NCI-H524 (cell line): ENCODE measurements around the gene SLC5A4.
A peak's percentile ranks its signal among the peaks of the same experiment; 100 is the strongest.
"Not testable (repeated sequence)": the region's sequence is repeated elsewhere in the genome, so short reads cannot be mapped to it uniquely, and the experiment has no call there.

Source experiments
- DNase-seq, 2 experiments: peaks; one replicate each; lab custom pipeline; 2025; lab: John Stamatoyannopoulos, UW

SLC5A4 gene

DNA sequence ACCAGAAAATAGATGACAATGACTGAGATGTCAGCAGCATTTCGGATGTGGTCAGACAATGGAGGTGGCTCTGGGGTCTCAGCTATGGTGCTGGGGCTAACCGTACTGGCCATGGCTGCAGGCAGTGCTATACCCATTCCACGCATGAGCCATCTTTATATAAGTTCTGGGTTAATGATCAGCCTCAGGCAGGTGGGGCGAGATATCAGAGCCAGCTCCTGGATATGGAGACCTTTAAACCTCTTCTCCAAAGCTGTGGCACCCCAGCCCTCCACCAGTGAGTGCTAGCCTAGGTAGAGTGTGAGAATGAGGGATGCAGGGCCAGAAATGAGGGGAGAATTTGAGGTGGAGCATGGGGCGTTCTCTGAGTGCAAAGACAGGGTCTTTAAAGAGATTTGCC is at the start of gene SLC5A4:
Gene SLC5A4, minus strand, starts transcription at position 131 of the 400 bp plus-strand sequence. Its CDS starts 18 bp downstream, at position 113.
- no peak for DNase-seq

DNA sequence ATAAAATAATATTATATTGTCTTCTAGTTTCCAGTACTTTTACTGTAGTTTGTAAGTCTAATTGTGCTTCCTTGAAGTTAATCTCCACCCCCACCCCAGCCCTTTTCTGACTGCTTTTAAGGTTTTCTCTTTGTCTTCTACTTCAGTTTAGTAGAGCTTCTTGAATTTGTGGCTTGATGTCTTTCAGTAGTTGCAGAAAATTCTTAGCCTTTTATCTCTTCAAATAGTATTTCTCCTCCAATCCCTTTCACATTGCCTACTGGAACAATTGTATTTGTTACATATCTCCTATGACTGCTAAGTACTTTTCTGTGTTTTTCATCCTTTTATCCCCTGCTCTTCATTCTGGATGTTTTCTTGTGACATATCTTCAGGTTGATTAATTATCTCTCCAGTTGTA is 38.8 kb upstream of the SLC5A4 start:
- DNase-seq = not testable (repeated sequence)

DNA sequence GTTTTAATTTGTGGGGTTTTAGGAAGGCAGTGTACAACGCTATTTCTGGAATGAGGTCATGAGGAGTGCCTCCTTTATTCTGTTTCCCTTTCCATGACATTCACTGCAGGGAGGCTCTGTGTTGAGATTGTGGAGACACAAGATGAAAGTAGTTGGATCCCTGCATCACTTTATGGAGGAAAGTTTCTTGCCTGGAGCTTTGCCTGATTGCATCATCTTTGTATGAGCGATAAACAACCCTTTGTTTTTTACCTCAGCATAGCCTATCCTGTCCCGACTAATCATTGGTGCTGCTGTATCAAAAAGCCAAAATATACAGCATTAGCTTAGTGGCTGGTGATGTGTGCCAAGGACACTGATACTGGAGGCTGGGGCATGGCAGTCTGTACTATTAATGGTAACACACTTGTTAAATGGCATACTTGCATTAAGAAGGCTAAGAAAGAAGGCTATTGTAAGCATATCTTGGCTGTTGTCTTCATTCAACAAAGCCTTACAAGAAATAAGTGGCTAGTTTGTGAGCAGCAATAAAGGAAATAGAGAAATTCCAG is 31.2 kb upstream of the SLC5A4 start:
- no peak for DNase-seq

DNA sequence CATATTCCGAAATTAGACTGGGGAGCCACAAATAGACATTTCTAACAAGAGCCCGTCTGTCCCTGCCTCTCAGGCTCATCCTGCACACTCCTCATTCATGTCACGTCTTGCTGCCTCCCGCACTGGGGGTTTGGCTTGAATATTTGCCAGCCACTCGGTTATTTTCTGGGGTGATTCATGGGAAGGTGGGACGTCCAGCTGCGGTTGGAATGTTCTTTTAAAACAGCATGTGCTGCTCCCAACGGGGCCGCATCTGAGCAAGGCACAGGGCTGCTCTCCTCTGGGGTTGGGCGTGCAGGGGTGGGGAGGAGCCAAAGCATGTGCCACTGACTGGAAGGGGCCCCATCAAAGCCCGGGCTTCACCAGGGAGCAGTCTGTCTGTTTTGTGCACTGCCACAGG is 25.9 kb upstream of the SLC5A4 start:
- no peak for DNase-seq

- not testable (repeated sequence) for DNase-seq
These were observed 20.2 kb upstream of the SLC5A4 start for GRCh38 chr22:32275353-32275752.

DNA sequence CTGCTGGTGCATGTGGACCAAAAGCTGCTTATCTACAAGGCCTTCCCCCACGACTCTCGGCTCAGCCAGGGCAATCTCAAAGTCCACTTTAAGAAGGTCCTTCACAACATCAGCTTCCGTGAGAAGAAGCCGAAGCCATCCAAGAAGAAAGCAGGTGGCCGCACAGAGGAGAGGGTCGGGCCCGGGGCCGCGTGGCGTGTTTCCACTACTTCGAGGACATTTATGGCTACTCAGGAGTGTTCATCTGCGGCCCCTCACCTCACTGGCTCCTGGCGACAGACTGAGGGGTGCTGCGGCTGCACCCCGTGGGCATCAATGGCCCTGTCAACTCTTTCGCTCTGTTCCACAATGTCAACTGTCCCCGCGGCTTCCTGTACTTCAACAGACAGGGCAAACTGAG is 16.2 kb upstream of the SLC5A4 start:
- DNase-seq = no peak

DNA sequence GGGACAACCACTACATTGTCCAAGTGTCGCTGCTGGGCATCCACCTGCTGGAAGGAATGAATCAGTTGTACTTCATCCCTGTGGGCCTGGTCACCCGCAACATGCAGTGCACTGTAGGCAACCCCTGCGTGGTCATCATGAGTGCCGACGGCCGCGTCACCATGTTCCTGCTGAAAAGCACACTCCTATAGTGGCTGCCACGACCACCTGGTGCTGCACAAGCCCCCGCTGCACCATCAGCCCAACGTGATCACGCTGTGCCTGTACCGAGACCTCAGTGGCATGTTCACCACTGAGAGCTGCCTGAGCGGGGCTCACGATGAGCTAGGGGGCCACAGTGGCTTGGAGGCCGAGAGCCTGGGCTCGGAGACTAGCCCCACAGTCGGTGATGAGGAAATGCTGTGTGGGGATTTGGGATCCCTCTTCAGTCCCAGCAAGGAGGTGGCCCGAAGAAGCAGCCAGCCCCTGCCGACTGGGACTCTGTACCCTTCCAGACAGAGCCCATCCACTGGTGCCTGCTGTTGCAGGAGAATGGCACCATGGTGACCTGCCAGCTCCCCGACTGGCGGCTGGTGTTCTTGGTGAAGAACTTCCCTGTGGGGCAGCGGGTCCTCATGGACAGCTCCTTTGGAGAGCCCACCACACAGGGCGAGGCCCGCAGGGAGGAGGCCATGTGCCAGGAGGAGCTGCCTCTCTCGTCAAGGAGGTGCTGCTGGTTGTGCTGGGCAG is 15.7 kb upstream of the SLC5A4 start:
- DNase-seq = no peak

- DNase-seq = no peak
These were observed 14.2 kb upstream of the SLC5A4 start for GRCh38 chr22:32269316-32269715.

DNA sequence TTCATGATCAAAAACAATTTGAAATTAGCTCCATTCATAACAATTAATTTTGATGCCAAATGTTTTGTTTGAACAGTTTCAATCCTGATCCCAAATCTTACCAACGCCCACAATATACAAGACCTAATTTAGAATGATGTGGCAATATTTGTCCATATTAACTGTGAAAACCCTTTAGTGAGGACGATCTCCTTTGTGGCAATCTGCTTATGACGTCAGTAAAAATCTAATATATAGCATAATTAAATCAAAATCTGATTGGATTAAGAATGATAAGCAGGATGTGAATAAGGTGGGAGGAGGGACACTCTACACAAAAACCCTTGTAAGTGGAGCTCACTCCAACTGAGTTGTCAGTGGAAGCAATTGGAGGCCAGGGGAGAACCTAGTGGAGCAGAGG is 11.9 kb upstream of the SLC5A4 start:
- DNase-seq = no peak

DNA sequence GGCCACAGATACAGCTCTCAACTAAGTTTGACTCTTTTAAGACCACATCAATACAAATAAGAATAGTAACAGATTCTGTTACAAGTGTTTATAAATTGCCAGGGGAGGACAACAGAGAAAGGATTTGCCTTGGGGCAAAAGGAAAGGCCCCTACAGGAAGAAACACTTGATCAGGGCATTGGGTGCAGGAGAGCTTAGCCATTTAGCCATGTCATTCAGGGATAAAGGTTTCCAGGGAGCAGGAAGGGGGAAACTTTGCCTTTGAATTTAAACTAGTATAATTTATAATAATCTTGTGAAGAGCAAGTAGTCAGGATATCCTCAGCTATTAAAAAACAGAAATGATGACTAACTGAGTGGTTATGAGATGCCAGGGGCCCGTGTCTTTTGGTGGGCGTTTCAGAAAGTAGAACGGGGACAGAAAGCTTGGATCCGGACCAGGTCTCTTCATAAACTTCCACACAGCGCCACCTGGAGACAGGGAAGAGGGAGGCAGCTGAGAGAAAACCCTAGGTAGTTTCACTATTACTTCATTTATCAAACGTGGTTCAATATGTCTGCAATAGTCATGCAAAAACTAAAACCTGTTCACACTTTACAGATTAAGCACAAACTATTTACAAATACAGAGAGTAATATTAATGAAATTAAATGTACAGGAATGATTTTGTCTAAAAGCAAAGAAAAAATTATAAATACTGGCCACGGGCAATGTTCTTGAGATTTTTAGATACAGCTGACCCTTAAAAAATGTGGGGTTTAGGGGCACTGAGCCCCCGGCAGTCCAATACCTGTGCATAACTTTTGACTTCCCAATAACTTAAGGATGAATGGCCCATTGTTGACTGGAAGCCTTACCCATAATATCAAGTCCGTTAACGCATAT is 11.0 kb upstream of the SLC5A4 start:
- DNase-seq = peak; percentile 50 to 72

GRCh38 chr22:32263678-32264077 is 8.5 kb upstream of the SLC5A4 start:
- DNase-seq = not testable (repeated sequence)

DNA sequence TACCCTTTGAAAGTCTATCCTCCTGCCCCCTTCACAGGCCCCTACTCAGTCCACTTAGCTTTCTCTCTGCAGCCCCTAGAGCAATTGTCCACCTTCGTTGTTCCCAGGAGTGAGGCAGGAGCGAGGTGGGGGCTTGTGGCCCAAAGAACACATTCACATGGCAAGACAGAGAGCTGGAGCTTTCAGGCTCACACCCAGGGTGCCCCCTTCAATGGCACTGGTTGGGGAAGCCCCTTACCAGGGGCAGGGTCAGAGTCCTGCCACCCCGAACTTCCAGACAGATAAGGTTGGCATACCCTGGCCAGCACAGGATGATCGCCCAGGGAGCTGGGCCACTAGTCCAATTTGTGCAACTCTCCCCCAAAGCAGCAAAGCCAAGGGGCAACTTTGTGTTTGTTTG is 6.2 kb upstream of the SLC5A4 start:
- no peak for DNase-seq

- DNase-seq = no peak
These were observed 3.6 kb upstream of the SLC5A4 start for GRCh38 chr22:32258791-32259190.

DNA sequence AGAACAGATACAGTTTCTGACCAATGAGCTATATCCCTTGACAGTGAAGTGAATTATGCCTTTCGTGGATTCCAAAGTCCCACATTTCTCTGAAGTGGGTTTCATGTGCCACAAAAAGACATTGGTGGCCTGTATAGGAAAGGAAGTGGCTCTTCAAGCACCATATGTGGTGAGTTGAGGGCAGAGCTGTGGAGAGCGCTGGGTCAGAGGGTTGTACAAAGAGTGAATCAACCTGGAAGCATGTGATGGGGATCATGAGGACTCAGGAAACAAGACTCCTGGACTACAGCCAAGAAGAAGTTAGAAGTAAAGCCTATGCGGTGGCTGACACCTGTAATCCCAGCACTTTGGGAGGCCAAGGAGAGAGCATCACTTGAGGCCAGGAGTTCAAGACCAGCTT is 579 bp upstream of the SLC5A4 start:
- DNase-seq = no peak

GRCh38 chr22:32249231-32249630 is 5.9 kb downstream of the SLC5A4 start:
- DNase-seq = no peak

DNA sequence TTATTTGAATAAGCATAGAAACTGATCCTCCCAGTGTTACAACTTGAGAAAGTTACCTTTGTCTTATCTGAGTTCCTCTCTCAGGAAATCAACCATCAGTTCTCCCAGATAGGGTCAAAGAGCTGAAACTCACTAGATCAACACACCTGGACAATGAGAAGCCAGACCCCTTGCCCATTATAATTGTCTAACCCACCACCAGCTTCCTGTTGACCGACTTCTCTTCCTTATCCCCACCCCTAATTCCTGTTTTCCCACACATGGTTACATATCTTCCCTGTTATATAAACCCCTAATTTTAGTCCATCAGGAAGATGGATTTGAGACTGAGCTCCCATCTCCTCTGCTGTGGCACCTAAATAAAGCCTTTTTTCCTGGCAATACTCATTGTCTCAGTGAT is 6.9 kb downstream of the SLC5A4 start:
- DNase-seq = no peak

GRCh38 chr22:32246166-32246565 is 9.0 kb downstream of the SLC5A4 start:
- DNase-seq = no peak

DNA sequence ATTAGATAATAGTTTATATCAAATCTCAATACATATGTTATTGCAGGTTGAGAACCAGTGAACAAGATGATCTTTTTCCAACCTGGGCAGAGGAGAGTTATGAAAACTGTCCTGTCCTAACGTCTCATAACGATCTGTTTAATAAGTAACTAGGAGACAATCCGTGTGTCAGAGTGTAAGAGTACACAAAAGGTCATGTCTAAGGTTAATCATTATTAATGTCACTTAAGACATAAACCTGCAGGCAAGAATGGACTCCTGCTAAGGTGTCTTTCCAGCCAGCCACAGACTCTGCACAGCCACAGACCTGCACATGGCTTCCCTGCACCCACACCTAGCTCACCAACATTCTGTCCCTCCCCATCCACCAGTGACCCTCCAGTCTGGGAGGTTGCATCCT is 10.1 kb downstream of the SLC5A4 start:
- no peak for DNase-seq

GRCh38 chr22:32244547-32244946 is 10.6 kb downstream of the SLC5A4 start:
- no peak for DNase-seq

DNA sequence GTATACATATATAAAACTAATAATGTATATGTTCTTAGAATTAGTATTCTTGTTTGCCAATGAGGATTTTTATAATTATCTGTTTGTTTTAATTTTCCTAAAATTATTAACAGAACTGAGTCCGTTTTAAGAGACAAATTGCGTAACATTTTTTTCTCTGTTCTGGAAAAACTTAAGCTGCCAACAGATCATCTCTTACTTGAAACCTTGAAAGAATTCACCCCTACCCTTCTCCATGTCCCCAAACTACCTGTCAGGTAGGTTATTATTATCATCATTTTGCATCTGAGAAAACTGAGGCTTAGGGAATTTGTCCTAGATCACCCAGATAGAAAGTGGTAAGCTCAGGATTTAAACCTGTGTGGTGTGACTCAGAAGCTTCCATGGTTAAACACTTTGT is 14.7 kb downstream of the SLC5A4 start:
- DNase-seq = no peak

DNA sequence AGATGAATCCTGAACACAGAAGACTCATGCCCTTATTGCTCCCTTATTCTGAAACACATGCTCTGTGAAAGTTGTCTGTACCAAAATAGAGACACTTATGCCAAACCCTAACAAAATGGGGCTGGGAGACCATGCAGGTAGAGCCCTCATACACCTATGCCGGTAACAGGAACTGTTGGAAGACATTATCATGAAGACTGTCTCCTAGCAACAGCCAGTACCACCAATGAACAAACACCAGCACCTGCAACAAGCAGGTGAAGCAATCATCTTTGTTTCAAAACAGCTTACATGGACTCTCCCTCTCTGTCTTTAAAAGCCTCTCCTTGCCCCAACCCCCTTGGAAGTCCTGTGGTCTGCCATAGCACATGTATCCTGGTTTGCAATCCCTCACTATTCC is 17.2 kb downstream of the SLC5A4 start:
- no peak for DNase-seq

GRCh38 chr22:32236970-32237369 is 18.2 kb downstream of the SLC5A4 start:
- DNase-seq = peak; percentile 81 to 93

- DNase-seq = no peak
These were observed 22.1 kb downstream of the SLC5A4 start for GRCh38 chr22:32233091-32233490.
